Measurements from ENCODE around the gene KCNJ2.

KCNJ2 gene

DNA sequence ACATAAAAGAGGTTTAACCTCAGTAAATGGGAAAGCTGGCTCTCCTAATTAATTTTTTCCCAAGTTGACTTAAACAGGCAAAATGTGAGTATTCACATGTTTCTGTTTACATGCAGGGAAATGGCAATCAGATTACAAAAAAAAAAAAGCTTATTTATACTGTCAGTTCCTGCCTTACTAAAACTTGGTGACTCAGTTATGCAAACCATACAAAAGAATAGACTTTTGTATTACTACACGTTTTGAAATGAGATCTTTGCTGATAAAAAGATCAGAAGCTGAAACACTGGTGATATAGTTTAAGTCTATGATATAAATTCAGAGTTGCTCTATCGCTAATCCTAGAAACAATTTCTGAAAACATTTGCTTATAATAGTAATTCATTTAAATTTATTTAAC, 9.4 kb upstream of the KCNJ2 start:
- DNase-seq (ENCODE audit: low read depth): no peak

DNA sequence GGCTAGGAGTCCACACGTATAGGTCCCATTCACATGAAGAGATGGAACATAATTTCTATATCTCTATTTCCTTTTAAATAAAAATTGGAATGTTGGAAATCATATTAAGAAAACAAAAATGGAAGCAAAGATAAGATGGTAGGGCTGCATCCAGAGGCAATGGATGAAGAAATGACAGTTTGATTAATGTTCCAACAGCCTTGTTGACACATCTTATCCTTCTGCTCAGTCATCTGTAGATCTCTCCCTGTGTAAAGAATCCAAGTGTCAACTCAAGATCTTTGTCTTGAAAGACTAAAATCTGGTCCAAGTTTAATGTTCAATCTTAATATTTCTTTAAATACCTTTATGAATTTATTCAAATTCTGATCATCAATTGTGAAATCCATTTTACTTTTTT, 7.8 kb upstream of the KCNJ2 start:
- no peak for DNase-seq (ENCODE audit: low read depth)

DNA sequence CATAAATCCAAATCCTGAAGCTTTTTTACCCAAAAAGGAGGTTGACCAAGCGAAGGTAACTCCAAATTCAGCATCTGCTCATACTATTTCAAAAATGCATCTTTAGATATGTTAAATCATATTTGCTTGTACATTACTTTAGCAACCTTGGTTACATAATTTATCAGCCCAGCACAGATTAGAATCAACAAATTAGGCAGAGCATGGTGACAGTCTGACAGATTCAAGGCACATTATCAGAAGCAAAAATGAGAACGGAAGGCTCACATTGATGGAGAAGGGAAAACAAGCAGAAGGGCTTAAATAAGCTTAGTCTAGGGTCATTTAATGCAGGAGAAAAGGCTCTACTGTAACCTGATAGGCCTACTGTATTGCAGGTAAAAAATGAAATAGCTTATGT, 3.9 kb upstream of the KCNJ2 start:
- DNase-seq (ENCODE audit: low read depth): no peak

DNA sequence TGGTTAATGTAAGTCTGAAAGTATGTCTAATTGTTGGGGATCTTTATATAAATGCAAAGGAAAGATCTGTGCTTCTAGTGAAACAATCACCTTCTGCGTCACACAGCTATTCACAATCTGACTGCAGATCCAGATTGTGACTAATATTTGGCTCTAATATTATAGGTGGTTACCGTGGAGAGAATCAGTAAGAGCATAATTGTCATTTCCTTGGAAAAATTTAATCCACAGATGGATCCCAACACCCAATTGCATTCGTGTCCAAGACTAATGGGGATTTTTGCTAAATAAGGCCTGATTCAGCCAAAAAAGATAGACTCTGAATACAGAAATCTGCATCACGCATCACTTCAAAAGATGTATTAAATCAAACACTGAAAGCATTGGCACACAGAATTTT, 2.7 kb upstream of the KCNJ2 start:
- DNase-seq (ENCODE audit: low read depth): no peak

DNA sequence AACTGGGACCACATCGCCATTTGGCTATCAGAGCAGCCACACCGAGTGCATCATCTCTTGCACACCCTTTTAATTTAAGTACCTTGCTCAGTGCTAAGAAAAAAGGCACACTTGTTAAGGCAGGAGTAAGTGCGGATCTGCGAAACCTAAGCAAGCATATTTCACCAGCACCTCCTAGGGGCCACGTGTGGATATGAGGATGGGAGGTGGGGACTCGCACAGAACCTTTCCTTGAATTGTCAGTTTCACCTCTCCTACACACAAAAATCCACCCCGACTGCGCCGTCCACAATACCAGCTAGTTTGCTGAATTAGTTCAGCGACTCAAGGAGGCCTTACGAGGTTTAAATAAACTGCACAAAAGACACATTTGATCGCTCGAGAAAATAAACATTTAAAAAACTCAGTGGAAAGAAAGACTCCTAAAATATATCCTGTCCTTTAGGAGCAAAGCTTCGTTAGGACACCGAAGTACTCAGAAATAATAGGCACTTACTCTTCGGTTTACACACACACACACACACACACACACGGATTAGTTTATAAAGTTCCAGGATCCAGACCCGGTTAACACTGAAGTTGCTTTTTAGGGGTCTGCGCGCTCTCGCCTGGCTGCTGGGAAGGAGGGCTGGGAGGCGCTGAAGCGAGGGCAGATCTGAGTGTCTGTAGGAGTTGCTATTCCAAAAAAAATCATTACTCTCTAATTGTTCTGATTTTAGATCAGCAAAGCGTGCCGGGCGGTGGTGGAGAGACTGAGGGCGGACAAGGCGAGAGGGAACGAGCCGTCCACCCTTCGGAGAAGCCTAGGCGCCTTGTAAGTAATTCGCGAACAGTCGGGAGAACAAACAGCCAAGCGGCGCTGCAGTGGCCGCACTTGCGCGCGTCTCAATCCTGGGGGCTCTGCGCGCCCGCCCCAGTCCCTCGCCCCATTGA, 1.0 kb upstream of the KCNJ2 start:
- DNase-seq (ENCODE audit: low read depth): no peak

DNA sequence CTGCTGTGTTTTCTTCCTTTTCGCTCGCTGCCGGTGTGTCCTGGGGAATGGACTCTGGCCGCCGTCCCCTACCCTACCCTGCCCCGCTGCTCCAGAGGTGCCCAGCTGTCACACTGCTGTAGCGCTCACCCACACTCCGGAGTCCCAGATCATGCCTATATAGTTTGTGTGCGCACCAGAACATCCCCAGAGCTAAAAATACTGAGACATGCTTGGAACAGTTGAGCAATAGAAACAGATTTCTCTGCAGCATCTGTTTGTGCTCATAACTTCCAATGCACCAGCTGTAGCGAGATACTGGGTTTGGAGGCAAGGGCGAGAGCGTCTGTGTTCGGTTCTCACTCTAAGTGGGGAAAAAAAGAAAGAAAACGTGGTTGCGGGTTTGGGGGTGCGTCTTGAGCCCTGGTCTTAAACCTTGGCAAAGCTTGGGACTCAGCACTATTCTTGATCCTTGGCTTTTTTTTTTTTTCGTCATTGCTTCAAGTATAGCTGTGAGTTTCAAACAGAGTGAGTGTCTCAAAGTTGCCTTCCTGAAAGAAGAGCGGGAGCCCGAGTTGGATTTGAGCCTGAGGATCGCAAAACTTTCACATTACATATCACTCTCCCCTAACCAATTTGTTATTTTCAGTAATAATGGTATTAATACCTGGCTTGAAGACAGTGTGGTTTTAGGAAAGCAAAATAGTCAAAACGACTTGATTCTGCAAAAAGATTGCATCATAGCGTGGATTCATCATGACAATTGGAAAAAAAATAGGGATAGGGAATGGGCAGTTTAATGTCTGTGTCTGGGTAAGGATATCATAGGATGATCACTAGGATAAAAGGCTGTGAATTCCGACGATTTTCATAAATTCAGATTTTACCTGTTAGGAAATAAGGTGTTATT, 621 bp downstream of the KCNJ2 start:
- DNase-seq (ENCODE audit: low read depth): no peak

DNA sequence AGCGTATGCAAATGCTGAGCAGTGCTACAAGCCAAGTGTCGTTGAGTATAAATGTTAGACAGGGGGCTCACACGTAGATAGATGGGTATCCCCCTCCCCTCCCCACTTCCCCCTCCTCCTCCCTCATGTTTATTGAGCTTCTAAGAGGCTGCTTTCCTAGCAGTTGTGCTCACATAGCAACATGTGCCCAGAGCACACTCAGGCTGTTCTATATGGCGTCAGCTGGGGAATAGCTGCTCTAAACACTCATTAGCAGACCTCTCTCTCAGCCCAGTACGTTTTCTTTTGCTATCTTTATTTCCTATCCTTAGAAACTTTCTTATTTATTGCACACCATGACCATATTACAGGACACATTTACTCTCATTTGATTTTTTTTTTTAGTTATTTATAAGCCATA, 1.8 kb downstream of the KCNJ2 start:
- no peak for DNase-seq (ENCODE audit: low read depth)

DNA sequence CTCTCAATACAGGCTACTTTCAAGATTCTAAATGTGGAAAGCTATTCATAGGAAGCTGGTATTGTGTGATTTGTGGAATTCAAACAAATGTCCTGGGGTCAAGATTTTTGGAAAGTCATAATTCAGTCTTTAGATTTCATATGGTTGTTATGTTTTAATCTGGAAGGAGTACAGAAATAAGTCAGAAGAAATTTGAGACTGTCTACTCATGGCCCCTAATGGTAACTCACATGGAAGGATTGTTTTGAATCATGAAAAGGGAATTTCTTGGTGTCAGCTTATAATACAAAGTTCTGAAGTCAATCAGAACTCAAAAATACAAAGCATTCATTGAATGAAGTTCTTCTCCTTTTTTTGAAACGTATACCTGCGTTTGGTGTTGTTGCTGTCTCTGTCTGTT, 3.1 kb downstream of the KCNJ2 start:
- no peak for DNase-seq (ENCODE audit: low read depth)

DNA sequence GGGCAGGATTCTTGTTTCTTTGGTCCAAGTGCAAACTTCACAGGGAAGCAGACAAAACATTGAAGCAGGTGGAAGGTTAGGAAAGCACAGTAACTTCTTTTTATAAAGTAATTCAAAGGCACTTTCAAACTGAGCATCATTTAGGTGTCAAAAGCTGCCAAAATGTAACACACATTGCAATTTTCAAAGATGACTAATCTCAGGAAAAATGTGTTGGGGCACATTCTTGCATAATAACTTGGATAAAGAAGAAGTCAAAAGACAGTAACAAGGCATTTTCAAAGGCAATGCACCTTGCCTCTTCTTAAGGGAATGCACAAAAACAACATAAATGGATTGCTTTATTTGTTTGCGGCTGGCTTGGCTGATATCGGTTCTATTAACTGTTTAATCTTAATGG, 3.6 kb downstream of the KCNJ2 start:
- no peak for DNase-seq (ENCODE audit: low read depth)

DNA sequence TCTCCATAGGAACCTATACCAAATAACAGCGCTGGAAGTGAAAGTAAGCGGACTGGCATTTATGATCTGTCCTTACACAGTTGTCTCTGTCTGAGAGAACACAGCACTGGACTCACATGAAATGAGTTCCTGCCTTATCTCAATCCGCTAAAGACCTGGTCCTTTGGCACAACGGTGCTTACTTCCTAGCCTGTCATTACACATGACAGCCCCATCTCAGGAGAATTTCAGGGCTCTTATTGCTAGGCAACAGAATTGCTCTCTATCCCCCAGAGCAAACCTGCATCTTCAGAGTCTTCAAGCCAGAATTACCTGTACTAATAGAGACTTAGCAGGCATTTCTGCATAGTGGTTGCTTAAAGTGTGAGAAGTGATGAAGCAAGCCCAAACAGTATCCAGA, 4.3 kb downstream of the KCNJ2 start:
- no peak for DNase-seq (ENCODE audit: low read depth)

DNA sequence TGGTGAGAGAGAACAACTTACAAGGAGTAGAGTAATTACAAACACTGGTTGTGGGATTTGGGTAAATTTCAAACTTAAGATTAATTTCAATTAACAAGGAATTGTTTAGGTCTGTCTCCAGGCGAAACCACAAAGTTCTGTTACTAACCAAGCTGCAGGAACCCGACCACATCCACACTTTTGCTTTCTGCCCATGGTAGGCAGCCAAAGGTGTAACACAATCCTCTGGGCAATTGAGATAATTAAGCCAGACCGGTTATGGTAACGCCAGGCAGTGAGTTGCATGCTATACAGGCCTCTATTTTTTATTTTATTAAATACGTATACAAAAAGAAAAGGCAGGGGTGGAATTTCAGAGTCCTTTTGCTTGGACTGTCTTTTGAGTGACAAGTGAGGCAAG, 12.0 kb downstream of the KCNJ2 start:
- DNase-seq (ENCODE audit: low read depth): no peak

DNA sequence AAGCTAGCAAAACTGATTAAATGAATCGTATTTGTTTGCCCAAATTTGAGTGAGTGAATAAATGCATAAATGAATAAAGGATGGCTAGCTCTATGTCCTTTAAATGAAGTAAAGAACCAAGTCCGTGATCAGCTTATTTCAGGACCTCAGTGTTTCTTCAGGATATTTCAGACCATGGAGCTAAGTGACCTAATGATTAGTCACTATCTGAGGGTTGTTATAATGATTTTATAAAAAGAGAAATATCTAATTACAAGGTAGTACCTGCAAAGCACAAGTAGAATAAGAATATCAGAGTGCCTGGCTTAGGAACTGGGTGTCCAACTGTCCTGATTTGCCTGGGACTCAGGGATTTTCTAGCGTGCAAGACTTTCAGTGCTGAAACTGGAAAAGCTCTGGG, 12.5 kb downstream of the KCNJ2 start:
- no peak for DNase-seq (ENCODE audit: low read depth)

DNA sequence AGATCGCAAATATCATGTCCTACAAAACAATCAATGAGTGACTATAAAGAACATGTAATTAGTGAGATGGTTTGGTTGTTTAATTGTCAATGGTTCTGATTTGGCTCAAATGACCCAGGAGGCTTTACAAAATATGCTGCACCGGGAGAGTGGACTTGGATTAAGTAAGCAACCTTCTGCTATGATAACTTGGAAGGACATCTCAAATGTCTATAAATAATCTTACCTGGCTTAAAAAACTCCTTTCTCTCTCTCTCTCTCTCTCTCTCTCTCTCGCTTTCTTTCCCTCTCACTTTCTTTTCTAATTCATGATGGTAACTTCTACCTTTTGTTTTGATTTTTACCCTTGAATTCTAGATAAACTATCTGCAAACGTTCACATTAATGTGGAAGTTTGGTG, 14.2 kb downstream of the KCNJ2 start:
- DNase-seq (ENCODE audit: low read depth): no peak

DNA sequence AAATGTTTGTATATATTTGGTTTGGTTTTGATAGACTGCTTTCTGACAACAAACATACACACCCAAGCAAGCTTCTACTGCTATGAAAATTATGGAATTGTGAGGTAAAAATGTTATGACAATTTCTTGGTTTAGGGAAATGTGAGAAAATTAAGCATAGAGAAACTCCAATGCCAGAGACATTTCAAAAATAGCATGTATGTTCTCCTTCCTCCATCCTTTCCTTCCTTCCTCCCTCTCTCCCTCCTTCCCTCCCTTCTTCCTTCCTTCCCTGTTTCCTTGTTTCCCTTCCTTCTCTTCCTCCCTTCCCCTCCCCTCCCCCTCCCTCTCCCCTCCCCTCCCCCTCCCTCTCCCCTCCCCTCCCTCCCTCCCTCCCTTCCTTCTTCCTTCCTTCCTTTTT, 14.9 kb downstream of the KCNJ2 start:
- DNase-seq (ENCODE audit: low read depth): no peak

DNA sequence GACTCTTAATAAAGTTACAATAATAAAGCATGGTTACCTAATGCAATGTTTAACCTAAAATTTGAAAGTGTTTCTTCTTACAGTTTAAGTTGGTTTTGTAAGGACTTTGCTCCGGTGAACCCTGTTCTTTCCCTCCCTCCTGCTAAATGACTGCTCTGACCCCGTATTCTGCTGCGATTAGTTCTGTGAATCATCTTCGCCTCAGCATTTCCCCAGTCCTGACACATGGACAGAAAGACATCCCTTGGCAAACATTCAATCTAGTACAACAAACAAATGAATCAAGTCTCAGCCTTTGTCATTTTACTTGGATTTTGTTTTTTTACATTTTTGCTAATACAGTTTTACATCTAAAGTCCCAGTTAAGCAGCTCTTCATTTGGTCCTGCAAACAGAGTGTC, 15.4 kb downstream of the KCNJ2 start:
- no peak for DNase-seq (ENCODE audit: low read depth)

DNA sequence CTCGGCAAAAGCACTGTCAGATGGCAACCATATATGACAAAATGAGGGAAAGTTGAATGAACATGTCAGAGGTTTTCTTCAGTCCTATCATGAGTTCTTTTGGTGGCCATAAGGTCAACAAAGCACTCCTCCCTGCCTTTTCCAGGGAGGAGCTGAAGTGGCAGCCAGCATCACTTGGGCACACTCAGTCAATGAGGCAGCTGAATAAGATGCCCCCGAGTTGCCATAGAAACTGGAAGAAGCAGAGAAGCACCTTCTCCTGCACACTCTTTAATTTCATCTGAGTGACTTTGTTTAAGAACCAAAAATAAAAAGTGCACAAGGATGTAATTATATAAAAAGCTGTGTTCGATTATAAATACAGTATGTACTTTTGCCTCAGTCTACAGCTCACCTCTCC, 16.0 kb downstream of the KCNJ2 start:
- DNase-seq (ENCODE audit: low read depth): no peak

DNA sequence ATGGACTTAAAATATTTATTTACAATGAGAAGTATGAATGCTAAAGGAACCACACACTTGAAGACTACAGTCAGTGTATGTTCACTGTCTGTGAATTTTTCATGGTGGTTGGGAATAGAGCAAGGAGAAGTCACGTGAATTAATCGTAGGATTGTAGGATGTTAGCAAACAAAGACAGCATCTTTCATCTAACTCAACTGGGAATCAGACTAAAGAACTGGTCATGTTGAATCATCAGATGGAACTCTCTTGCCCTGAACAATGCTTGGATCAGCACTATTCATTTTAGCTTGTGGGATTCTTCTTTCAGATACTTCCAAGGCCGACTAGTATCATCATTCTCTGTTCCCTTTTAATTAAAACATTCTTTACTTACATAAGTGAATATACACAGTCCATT, 18.1 kb downstream of the KCNJ2 start:
- no peak for DNase-seq (ENCODE audit: low read depth)

DNA sequence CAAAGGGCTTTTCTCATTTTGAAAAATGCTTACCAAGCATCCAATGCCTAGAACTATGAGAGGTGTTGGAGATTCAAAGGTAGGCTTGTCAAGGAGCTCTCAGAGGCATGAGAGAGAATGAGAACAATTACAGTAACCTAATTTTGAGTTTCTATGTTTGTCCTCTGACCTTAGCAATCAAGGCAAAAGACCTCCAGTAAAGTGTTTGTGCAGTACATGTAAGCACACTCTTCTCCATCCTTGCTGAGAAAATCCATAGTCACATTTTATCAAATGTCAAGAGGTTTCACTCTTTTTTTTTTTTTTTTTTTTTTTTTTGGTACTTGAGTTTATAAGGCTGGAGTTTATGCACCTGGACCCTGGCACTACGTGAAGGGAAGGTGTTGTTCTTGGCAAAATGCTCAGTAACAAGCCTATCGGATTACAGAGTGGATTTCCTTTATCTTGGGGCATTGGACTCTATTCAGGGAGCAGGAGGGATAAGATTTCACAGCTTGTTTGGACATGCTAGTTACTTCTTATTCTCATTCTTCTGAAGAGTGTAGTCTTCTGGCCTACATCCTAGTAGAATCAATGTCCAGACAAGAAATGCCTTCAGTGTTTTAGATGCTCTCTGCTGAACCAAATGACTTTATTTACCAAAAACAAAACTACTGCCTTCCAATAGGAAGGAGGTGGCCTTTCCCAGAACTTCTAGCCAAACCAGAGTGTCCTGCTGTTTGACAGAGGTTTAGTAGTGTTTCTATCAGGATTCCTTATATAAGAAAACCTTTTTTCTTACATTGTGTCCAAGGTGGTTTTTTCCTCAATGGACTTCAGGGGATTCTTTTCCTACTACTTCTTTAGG, 21.9 kb downstream of the KCNJ2 start:
- no peak for DNase-seq (ENCODE audit: low read depth)

DNA sequence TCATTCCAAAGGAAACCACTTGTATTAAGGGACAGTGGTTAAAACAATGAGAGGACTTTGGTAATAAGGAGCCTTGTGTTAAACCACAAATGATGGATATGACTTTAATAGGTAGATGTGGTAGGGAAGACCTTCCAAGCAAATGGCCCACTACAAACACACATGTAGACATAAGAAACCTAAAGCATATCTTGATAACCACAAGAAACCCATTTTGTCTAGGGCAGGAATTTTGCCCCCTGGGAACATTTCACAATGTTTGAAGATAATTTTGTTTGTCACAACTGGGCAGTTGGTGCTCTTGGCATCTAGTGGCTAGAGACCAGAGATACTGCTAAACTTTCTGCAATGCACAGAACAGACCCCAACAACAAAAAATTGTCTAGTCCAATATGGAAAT, 25.8 kb downstream of the KCNJ2 start:
- DNase-seq (ENCODE audit: low read depth): no peak

DNA sequence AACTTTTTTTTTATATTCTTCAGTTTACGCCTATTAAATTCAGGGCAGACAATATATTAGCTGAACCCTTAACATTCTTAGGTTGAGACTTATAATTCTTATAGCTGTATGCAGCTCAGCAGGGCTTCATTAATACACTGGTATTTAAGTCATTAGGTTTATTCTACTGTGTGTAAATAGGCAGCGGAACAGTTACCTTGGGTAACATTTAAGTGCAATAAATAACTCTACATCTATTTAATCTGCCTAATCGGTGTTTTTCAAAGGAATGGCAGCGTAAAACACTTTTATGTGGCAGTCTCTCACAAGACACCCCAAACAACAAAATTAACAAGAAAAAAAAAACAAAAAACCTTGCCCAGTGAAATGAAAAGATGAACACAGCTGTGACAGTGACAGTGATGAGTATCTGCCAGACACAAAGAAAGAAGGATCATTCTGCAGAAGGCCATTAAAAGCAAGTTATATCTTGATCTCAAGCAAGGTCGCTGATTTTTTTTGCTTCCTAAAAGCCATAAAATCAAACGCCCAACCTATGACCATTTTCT, 32.6 kb downstream of the KCNJ2 start:
- DNase-seq (ENCODE audit: low read depth): no peak

DNA sequence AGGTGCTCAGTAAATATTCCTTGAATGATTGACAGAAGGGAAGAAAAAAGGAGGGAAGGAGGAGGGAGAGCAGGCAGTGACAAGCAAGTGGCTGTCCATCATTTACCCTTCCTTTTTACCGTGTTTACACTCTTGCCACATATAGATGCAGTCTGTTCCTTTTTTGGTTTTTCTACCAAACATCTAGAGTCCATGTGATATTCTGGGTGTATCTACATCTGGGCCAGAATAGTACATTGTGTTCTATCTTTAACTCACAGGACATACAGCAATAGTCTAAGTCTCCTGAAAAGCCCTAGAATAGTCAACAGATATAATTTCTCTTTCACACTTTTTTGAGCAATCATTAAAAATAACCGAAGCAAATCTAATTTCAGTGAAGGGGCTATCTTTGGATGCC, 33.5 kb downstream of the KCNJ2 start:
- no peak for DNase-seq (ENCODE audit: low read depth)

DNA sequence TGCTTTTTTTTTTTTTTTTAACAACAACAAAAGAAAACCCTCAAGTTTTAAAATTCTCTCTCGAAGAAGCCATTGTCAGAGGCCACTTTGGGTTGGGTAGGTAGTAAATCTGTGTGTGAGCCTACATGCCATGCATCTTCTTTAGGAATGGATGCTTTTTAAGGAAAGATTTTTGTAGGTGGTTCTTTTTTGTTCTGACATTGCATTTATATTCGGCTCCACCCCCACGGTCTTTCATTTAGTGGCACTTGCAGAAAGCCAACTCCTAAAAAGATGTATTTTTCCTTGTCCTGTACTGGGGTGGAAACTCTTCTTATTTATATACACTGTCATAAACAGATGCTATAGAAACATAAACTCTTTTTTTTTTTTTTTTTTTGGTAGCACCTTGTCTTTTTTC, 35.1 kb downstream of the KCNJ2 start:
- DNase-seq (ENCODE audit: low read depth): no peak

Data from activated T-cell treated with anti-CD3 and anti-CD28 coated beads for 24 hours (primary cell).